Naive thymus-derived CD4-positive, alpha-beta T cell (primary cell): ENCODE data around the gene RAC2. TPM values are rescaled to one million over a fixed set of nuclear protein-coding genes. Genes with fewer than 3 reads are reported as not detected.

Experiments used
- ATAC-seq: fragments of 150-1000 bp; cut with Tn5 transposase; 2 replicates; pipeline ENCODE4 v1.10.0; 2021; ENCODE audit warnings: mild to moderate bottlenecking, moderate library complexity
- CTCF ChIA-PET: fragments of 350-600 bp; sonication (Branson Sonifier 250); formaldehyde crosslinking; loops from one replicate; lab custom pipeline; 2021; ENCODE audit warnings: antibody characterized with exemption; lab: Charles Lee
- POLR2A ChIA-PET: fragments of 350-600 bp; sonication (Branson Sonifier 250); formaldehyde crosslinking; loops from one replicate; lab custom pipeline; 2021; ENCODE audit warnings: antibody characterized with exemption, inconsistent platforms; lab: Charles Lee
- DNase-seq, 9 donors: peaks; one replicate each; pipeline versions ENCODE4 v3.0.0 to v3.0.0-alpha.2; 2020 to 2022; ENCODE audit warnings: mixed read lengths in 1 of 9
- H3K27ac ChIP-seq: one replicate; pipeline ENCODE4 v1.7.0; 2013; ENCODE audit warnings: mild to moderate bottlenecking, low read depth, low read length, moderate library complexity
- H3K27me3 ChIP-seq, 2 donors: one replicate each; pipeline ENCODE4 v1.7.0; 2013; ENCODE audit warnings: low read length in 2 of 2, mild to moderate bottlenecking in 2 of 2, moderate library complexity in 2 of 2; ENCODE audit not compliant: control insufficient read depth in 2 of 2, insufficient read depth in 2 of 2
- H3K36me3 ChIP-seq, 3 experiments: 1 replicate in 2 of 3; 2 replicates in 1 of 3; pipeline ENCODE4 v1.7.0; 2013; ENCODE audit warnings: low read length in 3 of 3, mild to moderate bottlenecking in 3 of 3, moderate library complexity in 1 of 3; ENCODE audit not compliant: insufficient read depth in 3 of 3, control insufficient read depth in 2 of 3
- H3K4me1 ChIP-seq, 2 donors: one replicate each; pipeline ENCODE4 v1.7.0; 2013; ENCODE audit warnings: low read length in 2 of 2, mild to moderate bottlenecking in 2 of 2, moderate library complexity in 1 of 2; ENCODE audit not compliant: control insufficient read depth in 2 of 2, insufficient read depth in 2 of 2
- H3K4me3 ChIP-seq: 2 replicates; pipeline ENCODE4 v1.7.0; 2013; ENCODE audit warnings: mild to moderate bottlenecking, low read length
- H3K9me3 ChIP-seq, 3 experiments: 1 replicate in 2 of 3; 2 replicates in 1 of 3; pipeline ENCODE4 v1.7.0; 2013; ENCODE audit warnings: low read length in 3 of 3; ENCODE audit not compliant: control insufficient read depth in 2 of 3
- H3K27ac Mint-ChIP-seq, 9 donors: one replicate each; pipeline ENCODE4 v1.8.0; 2020 to 2022; ENCODE audit warnings: mixed read lengths in 9 of 9, mild to moderate bottlenecking in 8 of 9, moderate library complexity in 5 of 9, inconsistent platforms in 2 of 9
- H3K27me3 Mint-ChIP-seq, 5 donors: one replicate each; pipeline ENCODE4 v1.8.0; 2021 to 2022; ENCODE audit warnings: mixed read lengths in 5 of 5, mild to moderate bottlenecking in 1 of 5
- H3K36me3 Mint-ChIP-seq, 5 donors: one replicate each; pipeline ENCODE4 v1.8.0; 2020 to 2022; ENCODE audit warnings: mixed read lengths in 5 of 5, mild to moderate bottlenecking in 3 of 5, inconsistent platforms in 1 of 5
- H3K4me1 Mint-ChIP-seq, 7 donors: one replicate each; pipeline ENCODE4 v1.8.0; 2020 to 2022; ENCODE audit warnings: mixed read lengths in 7 of 7, mild to moderate bottlenecking in 3 of 7, inconsistent platforms in 1 of 7
- H3K4me3 Mint-ChIP-seq, 10 donors: one replicate each; pipeline ENCODE4 v1.8.0; 2020 to 2022; ENCODE audit warnings: mild to moderate bottlenecking in 10 of 10, mixed read lengths in 10 of 10, moderate library complexity in 6 of 10, inconsistent platforms in 2 of 10
- H3K9me3 Mint-ChIP-seq, 11 donors: one replicate each; pipeline ENCODE4 v1.8.0; 2020 to 2022; ENCODE audit warnings: mixed read lengths in 11 of 11, mild to moderate bottlenecking in 4 of 11, inconsistent platforms in 1 of 11, moderate library complexity in 1 of 11
- intact Hi-C, 2 donors: fragments of 100-400 bp; cut with micrococcal nuclease; formaldehyde crosslinking; loops; one replicate each; pipeline ENCODE4 v1.15.1; 2023
- polyA plus RNA-seq, 2 donors: library from polyadenylated mRNA; unstranded; fragments of 300-500 nt; fragmentation: Illumina TruSeq; gene quantifications; one replicate each; pipeline ENCODE4 v1.2.3, GENCODE V29; 2021
- total RNA-seq, 6 experiments: library from RNA in 5 of 6; stranded (reverse) in 5 of 6; gene quantifications; 1 replicate in 5 of 6; 2 replicates in 1 of 6; pipeline ENCODE4 v1.2.3 and lab custom pipeline; 2021 to 2026

The RAC2 gene
- total and polyA plus RNA-seq, 7 experiments from 2014 or later = 263 to 886 (median 468) TPM

GRCh38 chr22:37226514-37226913 lies 17.6 kb downstream of the RAC2 start:
- no peaks in the 10 kb centered on the region for H3K27me3 Mint-ChIP-seq
- H3K36me3 Mint-ChIP-seq = peaks cover 15 to 84% (median 46%) of the 10 kb centered on the region in 5 donors
- peaks cover 68 to 92% (median 87%) of the 10 kb centered on the region in 7 donors for H3K4me1 Mint-ChIP-seq
- Histone ChIP-seq H3K4me3 (no peak overlapping the region), H3K4me1 (peaks cover 75 to 93% of the 10 kb centered on the region in 2 donors), H3K36me3 (peaks cover 9 to 48% (median 24%) of the 10 kb centered on the region in 3 experiments), H3K9me3 (no peaks in the 10 kb centered on the region), H3K27ac (peak overlapping the region; percentile 48), H3K27me3 (no peaks in the 10 kb centered on the region)
- ATAC-seq (no peak), DNase-seq (no peak)
- peak overlapping the region; percentile 54 to 97 (median 91) for H3K27ac Mint-ChIP-seq
- peak overlapping the region in 4 of 10 donors; percentile 48 to 84 (median 69) for H3K4me3 Mint-ChIP-seq
- POLR2A ChIA-PET = interaction anchor here (2.9 to 12.2 kb wide), 3 partner anchors 10 to 34 kb away, joined by 10 to 335 read pairs (median 21); partner anchors contain the start of gene RAC2
- CTCF ChIA-PET = interaction anchor here (0.8 to 3.3 kb wide), 3 partner anchors 30 to 44 kb away, joined by 3 to 26 read pairs (median 3); no protein-coding TSS in a partner anchor
- peaks cover 0 to 1% (median 0%) of the 10 kb centered on the region in 11 donors for H3K9me3 Mint-ChIP-seq
- intact Hi-C loops = loop anchor here in 1 of 2 donors (10.0 kb wide), 1 partner anchor 448 kb away; the partner anchor contains the start of gene LGALS1

DNA sequence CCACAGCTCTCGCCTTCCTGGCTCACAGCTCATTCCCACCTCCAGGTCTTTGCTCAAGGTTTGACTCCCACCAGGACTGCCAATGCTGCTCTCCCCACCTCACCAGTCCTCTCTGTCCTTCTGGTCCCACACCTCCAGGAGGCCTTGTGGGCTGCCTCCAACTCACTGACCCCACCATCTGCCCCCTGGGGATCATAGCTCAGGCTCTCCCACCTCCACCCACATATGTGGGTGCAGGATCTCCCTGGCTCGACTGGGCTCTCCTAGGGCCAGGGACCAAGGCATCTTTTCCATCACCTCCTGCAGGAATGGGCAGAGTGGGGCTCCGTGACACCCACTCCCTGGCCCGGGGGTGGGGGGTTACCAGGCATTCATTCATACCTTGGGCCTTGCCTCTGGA lies 18.0 kb downstream of the RAC2 start:
- intact Hi-C loops = loop anchor here in 1 of 2 donors (10.0 kb wide), 1 partner anchor 449 kb away; the partner anchor contains the start of gene LGALS1
- DNase-seq = no peak

GRCh38 chr22:37225481-37225880 lies 18.6 kb downstream of the RAC2 start:
- Histone ChIP-seq H3K27me3 (no peaks in the 10 kb centered on the region), H3K27ac (peak overlapping the region; percentile 77), H3K4me3 (no peak overlapping the region), H3K4me1 (peaks cover 75 to 93% of the 10 kb centered on the region in 2 donors), H3K9me3 (no peaks in the 10 kb centered on the region), H3K36me3 (peaks cover 9 to 48% (median 24%) of the 10 kb centered on the region in 3 experiments)
- no peak for ATAC-seq
- no peak for DNase-seq
- H3K9me3 Mint-ChIP-seq = peaks cover 0 to 8% (median 2%) of the 10 kb centered on the region in 11 donors
- peak overlapping the region; percentile 79 to 99 (median 95) for H3K27ac Mint-ChIP-seq
- POLR2A ChIA-PET = interaction anchor here (1.2 to 22.1 kb wide), 6 partner anchors 6 to 35 kb away, joined by 5 to 335 read pairs (median 16); partner anchors contain the start of gene RAC2
- intact Hi-C loops = loop anchor here in 1 of 2 donors (1.0 to 10.0 kb wide), 2 partner anchors 36 to 449 kb away; partner anchors contain the start of gene LGALS1
- peaks cover 19 to 85% (median 42%) of the 10 kb centered on the region in 5 donors for H3K36me3 Mint-ChIP-seq
- H3K4me3 Mint-ChIP-seq = peak overlapping the region in 9 of 10 donors; percentile 21 to 84 (median 61)
- CTCF ChIA-PET = interaction anchor here (0.8 to 3.3 kb wide), 7 partner anchors 13 to 45 kb away, joined by 3 to 26 read pairs (median 5); no protein-coding TSS in a partner anchor
- H3K27me3 Mint-ChIP-seq = no peaks in the 10 kb centered on the region
- H3K4me1 Mint-ChIP-seq = peaks cover 67 to 92% (median 87%) of the 10 kb centered on the region in 7 donors

More for the DNA sequence above, 18.0 kb downstream of the RAC2 start:
- peaks cover 9 to 48% (median 24%) of the 10 kb centered on the region in 3 experiments for H3K36me3 ChIP-seq
- POLR2A ChIA-PET = interaction anchor here (1.2 to 22.1 kb wide), 6 partner anchors 6 to 34 kb away, joined by 5 to 335 read pairs (median 16); partner anchors contain the start of gene RAC2
- H3K4me3 Mint-ChIP-seq = peak overlapping the region in 8 of 10 donors; percentile 17 to 84 (median 58)
- H3K27ac Mint-ChIP-seq = peak overlapping the region; percentile 54 to 97 (median 91)
- H3K4me3 ChIP-seq = no peak overlapping the region
- no peak for ATAC-seq
- peak overlapping the region; percentile 77 for H3K27ac ChIP-seq
- H3K36me3 Mint-ChIP-seq = peaks cover 15 to 84% (median 42%) of the 10 kb centered on the region in 5 donors
- H3K9me3 Mint-ChIP-seq = peaks cover 0 to 4% (median 0%) of the 10 kb centered on the region in 11 donors
- no peaks in the 10 kb centered on the region for H3K27me3 Mint-ChIP-seq
- CTCF ChIA-PET = interaction anchor here (0.8 to 3.3 kb wide), 6 partner anchors 12 to 44 kb away, joined by 3 to 26 read pairs (median 6); no protein-coding TSS in a partner anchor
- no peaks in the 10 kb centered on the region for H3K27me3 ChIP-seq
- peaks cover 68 to 92% (median 87%) of the 10 kb centered on the region in 7 donors for H3K4me1 Mint-ChIP-seq
- no peaks in the 10 kb centered on the region for H3K9me3 ChIP-seq
- peaks cover 75 to 93% of the 10 kb centered on the region in 2 donors for H3K4me1 ChIP-seq

DNA sequence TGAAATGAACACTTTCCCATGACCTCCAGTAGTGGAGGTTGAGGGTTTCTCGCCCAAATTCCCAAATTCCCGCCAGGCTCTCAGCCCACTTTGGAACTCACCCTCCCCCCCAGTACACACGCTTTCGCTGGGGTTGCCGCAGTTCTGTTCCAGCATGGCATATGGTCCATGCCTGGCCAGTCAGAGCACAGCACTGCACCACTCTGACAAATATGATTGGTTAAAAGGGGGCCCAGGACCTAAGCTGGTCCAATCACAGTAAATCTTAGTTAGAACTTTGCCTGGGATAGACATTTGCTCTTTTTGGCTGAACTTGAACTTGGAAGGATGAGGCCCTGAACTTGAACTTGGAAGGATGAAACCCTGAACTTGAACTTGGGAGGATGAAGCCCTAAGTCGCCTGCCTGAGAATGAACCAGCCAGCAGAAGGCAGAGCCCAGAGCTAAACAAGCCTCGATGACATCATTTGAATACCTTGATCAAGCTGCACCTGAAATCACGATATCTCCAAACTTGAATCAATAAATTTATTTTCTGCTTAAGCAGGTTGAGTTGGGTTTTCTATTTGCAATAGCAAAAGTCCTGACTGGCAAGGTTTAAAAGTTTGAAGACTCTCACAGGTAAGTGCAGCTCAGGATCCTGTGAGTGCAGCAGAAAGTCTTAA lies 19.2 kb downstream of the RAC2 start:
- ATAC-seq = no peak
- Histone ChIP-seq H3K36me3 (peaks cover 9 to 48% (median 24%) of the 10 kb centered on the region in 3 experiments), H3K27ac (peak overlapping the region; percentile 77), H3K4me3 (no peak overlapping the region), H3K9me3 (no peaks in the 10 kb centered on the region), H3K4me1 (peaks cover 76 to 88% of the 10 kb centered on the region in 2 donors), H3K27me3 (no peaks in the 10 kb centered on the region)
- intact Hi-C loops = loop anchor here in 1 of 2 donors (1.0 to 10.0 kb wide), 2 partner anchors 36 to 450 kb away; partner anchors contain the start of gene LGALS1
- H3K27me3 Mint-ChIP-seq = no peaks in the 10 kb centered on the region
- no peak for DNase-seq
- H3K4me3 Mint-ChIP-seq = peak overlapping the region; percentile 26 to 84 (median 69)
- CTCF ChIA-PET = interaction anchor here (1.0 to 3.3 kb wide), 5 partner anchors 13 to 35 kb away, joined by 3 to 26 read pairs (median 7); no protein-coding TSS in a partner anchor
- H3K27ac Mint-ChIP-seq = peak overlapping the region; percentile 79 to 99 (median 95)
- peaks cover 19 to 88% (median 42%) of the 10 kb centered on the region in 5 donors for H3K36me3 Mint-ChIP-seq
- peaks cover 65 to 92% (median 87%) of the 10 kb centered on the region in 7 donors for H3K4me1 Mint-ChIP-seq
- POLR2A ChIA-PET = interaction anchor here (1.2 to 22.1 kb wide), 7 partner anchors 7 to 36 kb away, joined by 5 to 335 read pairs (median 21); partner anchors contain the start of gene RAC2
- peaks cover 0 to 8% (median 2%) of the 10 kb centered on the region in 11 donors for H3K9me3 Mint-ChIP-seq

DNA sequence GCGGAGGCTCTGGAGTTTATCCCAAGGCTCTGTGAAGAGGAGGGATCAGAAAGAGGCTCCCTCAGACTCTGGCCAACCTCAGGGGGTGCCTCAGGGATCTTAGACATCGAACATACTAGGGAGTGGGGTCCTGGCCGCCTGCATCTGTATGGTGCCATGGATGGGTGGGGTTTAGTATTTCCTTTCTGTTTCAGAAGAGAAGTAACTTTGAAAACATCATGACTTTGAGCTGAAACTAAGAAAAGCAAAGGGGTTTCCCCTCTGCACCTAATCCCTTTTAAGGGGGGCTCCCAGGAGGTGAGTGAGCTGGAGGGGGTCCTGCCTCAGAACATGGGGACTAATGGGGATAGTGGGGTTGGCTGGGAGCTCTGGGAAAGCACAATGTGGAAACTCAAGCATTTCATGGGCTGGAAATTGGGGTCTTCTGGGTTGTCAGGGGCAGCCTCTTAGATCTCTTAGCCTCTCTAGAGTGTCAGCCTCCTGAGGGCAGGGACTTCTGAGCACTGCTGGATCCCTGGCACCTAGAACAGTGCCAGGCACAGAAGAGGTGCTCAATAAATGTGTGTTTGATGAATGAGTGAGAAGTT lies 20.0 kb downstream of the RAC2 start:
- H3K9me3 ChIP-seq = no peaks in the 10 kb centered on the region
- H3K27me3 ChIP-seq = no peaks in the 10 kb centered on the region
- ChIA-PET POLR2A (interaction anchor here (0.6 to 22.1 kb wide), 6 partner anchors 7 to 102 kb away, joined by 3 to 335 read pairs (median 138); partner anchors contain the start of gene RAC2), CTCF (interaction anchor here (1.0 to 3.3 kb wide), 5 partner anchors 14 to 36 kb away, joined by 3 to 26 read pairs (median 4); no protein-coding TSS in a partner anchor)
- no peaks in the 10 kb centered on the region for H3K27me3 Mint-ChIP-seq
- peaks cover 76 to 88% of the 10 kb centered on the region in 2 donors for H3K4me1 ChIP-seq
- H3K4me3 Mint-ChIP-seq = peak overlapping the region; percentile 42 to 84 (median 73)
- H3K27ac ChIP-seq = peak overlapping the region; percentile 77
- peak overlapping the region; percentile 79 to 99 (median 95) for H3K27ac Mint-ChIP-seq
- peaks cover 0 to 8% (median 2%) of the 10 kb centered on the region in 11 donors for H3K9me3 Mint-ChIP-seq
- peaks cover 5 to 46% (median 24%) of the 10 kb centered on the region in 3 experiments for H3K36me3 ChIP-seq
- DNase-seq (peak in 3 of 9 donors; percentile 44 to 51 (median 44)), ATAC-seq (peak; percentile 40)
- peaks cover 65 to 92% (median 87%) of the 10 kb centered on the region in 7 donors for H3K4me1 Mint-ChIP-seq
- intact Hi-C loops = loop anchor here in 1 of 2 donors (10.0 kb wide), 1 partner anchor 451 kb away; the partner anchor contains the start of gene LGALS1
- peaks cover 19 to 81% (median 42%) of the 10 kb centered on the region in 5 donors for H3K36me3 Mint-ChIP-seq
- H3K4me3 ChIP-seq = no peak overlapping the region
